Activated CD4-positive, alpha-beta T cell treated with anti-CD3 and anti-CD28 coated beads, Interleukin-2, amount 50 U/mL, for 24 hours (primary cell): ENCODE data around the gene FDX1.

Experiments used
- DNase-seq, 2 donors: peaks; one replicate each; pipeline ENCODE4 v3.0.0-alpha.2; 2020; ENCODE audit warnings: low read depth in 1 of 2, low spot score in 1 of 2

The FDX1 gene

GRCh38 chr11:110505528-110506284 is 76.0 kb downstream of the FDX1 start:
- no peak for DNase-seq

DNA sequence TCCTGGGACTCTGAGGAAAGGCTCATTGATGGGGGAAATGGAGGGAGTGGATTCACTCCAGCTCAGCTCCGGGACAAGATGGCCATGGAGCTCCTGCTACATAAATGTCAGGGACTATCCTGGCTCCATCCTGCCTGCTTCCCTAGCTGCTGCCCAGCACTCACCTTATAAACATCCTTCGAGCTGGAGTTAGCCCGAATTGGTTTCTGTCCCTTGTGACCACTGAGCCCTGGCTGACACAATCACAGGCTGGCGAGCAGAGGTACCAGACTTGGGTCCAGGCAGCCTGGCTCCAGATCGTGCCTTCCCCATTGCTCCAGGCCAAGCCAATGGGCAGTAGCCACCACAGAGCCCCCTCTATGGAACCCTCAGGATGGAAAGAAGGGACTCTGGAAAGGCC is 77.6 kb downstream of the FDX1 start:
- no peak for DNase-seq

GRCh38 chr11:110508786-110509185 is 79.0 kb downstream of the FDX1 start:
- no peak for DNase-seq

GRCh38 chr11:110509472-110509871 is 79.7 kb downstream of the FDX1 start:
- no peak for DNase-seq

DNA sequence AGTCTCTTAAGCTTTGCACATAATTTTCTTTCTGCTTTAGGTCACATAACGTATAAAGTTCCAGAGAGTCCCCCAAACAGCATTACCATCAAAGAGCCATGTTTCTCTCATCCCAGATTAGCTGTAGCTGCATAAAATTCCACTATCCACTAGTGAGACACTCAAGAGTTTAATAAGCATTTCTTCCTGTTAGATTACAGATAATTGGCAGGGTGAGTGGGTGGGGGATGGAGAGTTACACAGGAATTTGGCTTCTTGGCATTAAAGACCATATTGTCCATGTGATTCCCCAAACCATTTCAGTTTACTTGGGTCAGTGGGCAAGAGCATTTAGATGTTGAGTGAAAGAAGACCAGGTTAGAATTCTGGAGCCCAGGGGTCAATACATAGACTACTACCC is 82.3 kb downstream of the FDX1 start:
- no peak for DNase-seq

DNA sequence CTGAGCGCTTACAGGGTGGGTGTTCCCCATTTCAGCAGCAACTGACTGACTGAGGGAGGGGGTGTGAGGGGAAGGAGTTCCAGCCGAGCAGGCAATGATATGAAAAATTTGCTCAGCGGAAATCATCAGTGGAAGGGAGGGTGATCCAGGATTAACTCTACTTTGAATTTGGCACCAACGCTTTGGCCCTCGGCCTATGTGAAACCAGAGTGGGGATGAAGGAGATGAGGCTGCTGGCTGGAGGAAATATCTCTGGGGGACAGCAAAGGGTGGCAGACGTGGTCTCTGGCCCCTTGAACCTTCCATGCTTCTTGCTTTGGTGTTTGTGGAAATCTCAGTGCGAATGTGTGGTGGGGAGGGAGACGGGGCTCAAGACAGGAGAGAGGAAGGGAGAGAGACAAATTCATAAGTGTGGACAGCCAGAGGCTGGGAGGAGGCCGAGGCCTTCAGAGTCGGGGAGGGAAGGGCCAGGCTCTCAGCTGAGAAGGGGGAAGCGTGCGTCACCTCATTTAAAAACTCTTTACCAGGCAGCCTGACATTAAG is 83.6 kb downstream of the FDX1 start:
- DNase-seq, result no peak

DNA sequence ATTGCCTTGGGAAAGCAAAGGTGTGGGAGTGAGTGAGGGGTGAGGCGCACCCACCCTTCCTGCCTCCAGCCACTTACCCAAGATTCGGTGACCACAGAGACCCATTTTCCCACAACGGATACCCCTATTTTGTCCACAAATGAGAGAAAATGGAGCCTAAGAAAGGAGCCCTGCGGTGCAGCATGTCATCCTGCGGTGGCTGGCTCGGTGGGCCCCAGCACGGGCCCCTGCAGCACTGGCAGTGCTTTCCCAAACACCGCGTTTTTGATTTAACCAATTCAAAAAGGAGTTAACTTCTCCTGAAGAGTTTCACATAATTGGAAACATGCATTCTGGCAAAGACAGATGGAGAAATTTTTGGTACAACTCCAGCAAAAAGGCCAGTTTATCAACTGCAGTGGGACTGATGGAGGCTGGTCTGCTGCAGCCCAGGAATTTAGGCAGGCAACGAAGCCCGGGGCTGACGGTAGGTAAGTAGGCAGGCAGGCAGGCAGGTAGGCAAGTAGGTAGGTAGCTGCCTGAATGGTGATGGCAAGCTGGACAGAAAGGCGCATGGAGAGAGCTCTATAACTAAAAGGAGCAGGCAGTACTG is 84.2 kb downstream of the FDX1 start:
- DNase-seq, result no peak
